BLaER1 (cell line): ENCODE measurements around the gene TGM3.

Experiments used
- H3K27ac ChIP-seq: shearing (Covaris generic); formaldehyde crosslinking; 2 replicates; pipeline ENCODE4 v1.8.1; 2022
- H3K27me3 ChIP-seq: shearing (Covaris generic); formaldehyde crosslinking; 2 replicates; pipeline ENCODE4 v1.8.1; 2022
- H3K36me3 ChIP-seq: shearing (Covaris generic); formaldehyde crosslinking; 2 replicates; pipeline ENCODE4 v1.8.1; 2022
- H3K4me1 ChIP-seq: shearing (Covaris generic); formaldehyde crosslinking; 2 replicates; pipeline ENCODE4 v1.8.1; 2022
- H3K4me2 ChIP-seq: shearing (Covaris generic); formaldehyde crosslinking; 2 replicates; pipeline ENCODE4 v1.8.1; 2022
- H3K4me3 ChIP-seq: shearing (Covaris generic); formaldehyde crosslinking; 2 replicates; pipeline ENCODE4 v1.8.1; 2022
- H3K9ac ChIP-seq: shearing (Covaris generic); formaldehyde crosslinking; 2 replicates; pipeline ENCODE4 v1.8.1; 2022
- H3K9me3 ChIP-seq: shearing (Covaris generic); formaldehyde crosslinking; 2 replicates; pipeline ENCODE4 v1.8.1; 2022
- H4K20me1 ChIP-seq: shearing (Covaris generic); formaldehyde crosslinking; 2 replicates; pipeline ENCODE4 v1.8.1; 2022
- Cebpa-rat ChIP-seq: shearing (Covaris generic); IDR thresholded peaks from 2 replicates; pipeline ENCODE4 v1.8.1; 2022

Gene TGM3

GRCh38 chr20:2283706-2284423 is 11.9 kb upstream of the TGM3 start:
- Histone ChIP-seq H3K27ac (no peak overlapping the region), H3K36me3 (no peaks in the 10 kb centered on the region), H3K9me3 (no peaks in the 10 kb centered on the region), H3K27me3 (no peaks in the 10 kb centered on the region), H3K4me2 (no peak overlapping the region), H4K20me1 (no peaks in the 10 kb centered on the region), H3K4me1 (peaks cover 4% of the 10 kb centered on the region), H3K9ac (no peak overlapping the region), H3K4me3 (no peak overlapping the region)
- TF ChIP-seq Cebpa-rat, result no peak

- Histone ChIP-seq H3K27me3 (no peaks in the 10 kb centered on the region), H3K4me2 (no peak overlapping the region), H3K36me3 (no peaks in the 10 kb centered on the region), H3K4me1 (peaks cover 18% of the 10 kb centered on the region), H3K9ac (no peak overlapping the region), H4K20me1 (no peaks in the 10 kb centered on the region), H3K27ac (no peak overlapping the region), H3K4me3 (no peak overlapping the region), H3K9me3 (no peaks in the 10 kb centered on the region)
- TF ChIP-seq Cebpa-rat, result no peak
Observed at GRCh38 chr20:2285193-2285592, 10.6 kb upstream of the TGM3 start.

GRCh38 chr20:2285613-2286012 is 10.2 kb upstream of the TGM3 start:
- Histone ChIP-seq H3K9me3 (no peaks in the 10 kb centered on the region), H3K4me2 (no peak overlapping the region), H3K27ac (no peak overlapping the region), H3K4me3 (no peak overlapping the region), H3K36me3 (no peaks in the 10 kb centered on the region), H3K4me1 (peaks cover 21% of the 10 kb centered on the region), H4K20me1 (no peaks in the 10 kb centered on the region), H3K9ac (no peak overlapping the region), H3K27me3 (no peaks in the 10 kb centered on the region)
- no peak for TF ChIP-seq Cebpa-rat

GRCh38 chr20:2287504-2287903 is 8.3 kb upstream of the TGM3 start:
- H3K27ac ChIP-seq, result no peak overlapping the region
- no peaks in the 10 kb centered on the region for H4K20me1 ChIP-seq
- no peak for TF ChIP-seq Cebpa-rat
- H3K4me2 ChIP-seq, result no peak overlapping the region
- H3K27me3 ChIP-seq, result no peaks in the 10 kb centered on the region
- peaks cover 21% of the 10 kb centered on the region for H3K4me1 ChIP-seq
- H3K9me3 ChIP-seq, result no peaks in the 10 kb centered on the region
- H3K36me3 ChIP-seq, result no peaks in the 10 kb centered on the region
- no peak overlapping the region for H3K9ac ChIP-seq
- no peak overlapping the region for H3K4me3 ChIP-seq

GRCh38 chr20:2289475-2289874 is 6.3 kb upstream of the TGM3 start:
- H3K4me1 ChIP-seq, result peaks cover 21% of the 10 kb centered on the region
- H4K20me1 ChIP-seq, result no peaks in the 10 kb centered on the region
- TF ChIP-seq Cebpa-rat, result no peak
- no peaks in the 10 kb centered on the region for H3K27me3 ChIP-seq
- no peaks in the 10 kb centered on the region for H3K36me3 ChIP-seq
- H3K27ac ChIP-seq, result 0 out of 2 replicates have a peak overlapping the region, but pooled peaks have one; percentile 4
- H3K9me3 ChIP-seq, result no peaks in the 10 kb centered on the region
- no peak overlapping the region for H3K9ac ChIP-seq
- H3K4me3 ChIP-seq, result no peak overlapping the region
- peak overlapping the region; percentile 73 for H3K4me2 ChIP-seq

- Histone ChIP-seq H3K27ac (no peak overlapping the region), H3K36me3 (no peaks in the 10 kb centered on the region), H3K4me1 (peaks cover 21% of the 10 kb centered on the region), H3K9ac (no peak overlapping the region), H3K4me2 (peak overlapping the region; percentile 73), H3K4me3 (no peak overlapping the region), H3K9me3 (no peaks in the 10 kb centered on the region), H4K20me1 (no peaks in the 10 kb centered on the region), H3K27me3 (no peaks in the 10 kb centered on the region)
- no peak for TF ChIP-seq Cebpa-rat
Observed at GRCh38 chr20:2290486-2290885, 5.3 kb upstream of the TGM3 start.

- no peak overlapping the region for H3K27ac ChIP-seq
Observed at GRCh38 chr20:2292416-2293110, 3.2 kb upstream of the TGM3 start.

GRCh38 chr20:2293486-2293885 is 2.3 kb upstream of the TGM3 start:
- no peak overlapping the region for H3K9ac ChIP-seq
- no peak overlapping the region for H3K27ac ChIP-seq
- H3K36me3 ChIP-seq, result no peaks in the 10 kb centered on the region
- no peaks in the 10 kb centered on the region for H3K9me3 ChIP-seq
- H3K27me3 ChIP-seq, result no peaks in the 10 kb centered on the region
- TF ChIP-seq Cebpa-rat, result no peak
- no peak overlapping the region for H3K4me3 ChIP-seq
- no peaks in the 10 kb centered on the region for H4K20me1 ChIP-seq
- H3K4me2 ChIP-seq, result no peak overlapping the region
- H3K4me1 ChIP-seq, result peaks cover 20% of the 10 kb centered on the region

More at GRCh38 chr20:2292416-2293110, 3.2 kb upstream of the TGM3 start:
- H3K36me3 ChIP-seq, result no peaks in the 10 kb centered on the region
- no peak overlapping the region for H3K4me3 ChIP-seq
- H3K4me1 ChIP-seq, result peaks cover 21% of the 10 kb centered on the region
- no peaks in the 10 kb centered on the region for H4K20me1 ChIP-seq
- H3K4me2 ChIP-seq, result no peak overlapping the region
- H3K9me3 ChIP-seq, result no peaks in the 10 kb centered on the region
- no peak for TF ChIP-seq Cebpa-rat
- H3K9ac ChIP-seq, result no peak overlapping the region
- no peaks in the 10 kb centered on the region for H3K27me3 ChIP-seq

GRCh38 chr20:2293971-2294370 is 1.8 kb upstream of the TGM3 start:
- no peaks in the 10 kb centered on the region for H3K36me3 ChIP-seq
- H3K4me1 ChIP-seq, result peaks cover 15% of the 10 kb centered on the region
- TF ChIP-seq Cebpa-rat, result no peak
- no peaks in the 10 kb centered on the region for H3K27me3 ChIP-seq
- H3K4me3 ChIP-seq, result no peak overlapping the region
- no peaks in the 10 kb centered on the region for H4K20me1 ChIP-seq
- no peak overlapping the region for H3K27ac ChIP-seq
- no peak overlapping the region for H3K9ac ChIP-seq
- H3K4me2 ChIP-seq, result no peak overlapping the region
- H3K9me3 ChIP-seq, result no peaks in the 10 kb centered on the region

GRCh38 chr20:2295286-2295685 is 515 bp upstream of the TGM3 start:
- H3K27ac ChIP-seq, result no peak overlapping the region
- H3K4me2 ChIP-seq, result no peak overlapping the region
- H3K9me3 ChIP-seq, result no peaks in the 10 kb centered on the region
- no peak overlapping the region for H3K9ac ChIP-seq
- H4K20me1 ChIP-seq, result no peaks in the 10 kb centered on the region
- H3K4me1 ChIP-seq, result peaks cover 2% of the 10 kb centered on the region
- no peaks in the 10 kb centered on the region for H3K36me3 ChIP-seq
- no peaks in the 10 kb centered on the region for H3K27me3 ChIP-seq
- H3K4me3 ChIP-seq, result no peak overlapping the region
- TF ChIP-seq Cebpa-rat, result no peak
